IMR-90 (cell line): ENCODE data around the gene TBX3. TPM values are rescaled to one million over a fixed set of nuclear protein-coding genes. Genes with fewer than 3 reads are reported as not detected.

Source experiments
- ATAC-seq: fragments of 200-7000 bp; cut with Tn5 transposase; 2 replicates; pipeline ENCODE4 v1.9.1; 2020; ENCODE audit warnings: low read depth, mild to moderate bottlenecking, moderate library complexity
- BruUV-seq: library from RNA; stranded (reverse); fragments of 400-500 nt; replicated peaks from 2 replicates; lab custom pipeline; 2021; lab: Mats Ljungman, UMichigan
- CTCF ChIA-PET: fragments of 300-600 bp; formaldehyde crosslinking; extraction: SDS; loops from one replicate; lab custom pipeline; 2021; ENCODE audit warnings: antibody characterized with exemption; lab: Yijun Ruan, JAX
- POLR2A ChIA-PET: fragments of 300-600 bp; sonication (Branson Sonifier 250); formaldehyde crosslinking; loops from one replicate; lab custom pipeline; 2022; ENCODE audit warnings: antibody characterized with exemption; ENCODE audit not compliant: unreplicated experiment; lab: Charles Lee
- DNase-seq: peaks from one replicate; pipeline ENCODE4 v3.0.0; 2013
- H2AFZ ChIP-seq: replicated peaks from 2 replicates; pipeline ENCODE3; 2013; ENCODE audit warnings: low read length, mild to moderate bottlenecking; ENCODE audit not compliant: poor library complexity
- H2AK5ac ChIP-seq: 2 replicates; pipeline ENCODE4 v1.6.1; 2013; ENCODE audit warnings: low read depth, low read length, inconsistent platforms
- H2AK9ac ChIP-seq: replicated peaks from 2 replicates; pipeline ENCODE3; 2013; ENCODE audit warnings: mild to moderate bottlenecking, low read depth, low read length, moderate library complexity; ENCODE audit not compliant: poor library complexity
- H2BK120ac ChIP-seq: 2 replicates; pipeline ENCODE4 v1.6.1; 2013; ENCODE audit warnings: low read depth, low read length, inconsistent platforms
- H2BK15ac ChIP-seq: 3 replicates; pipeline ENCODE4 v1.6.1; 2013; ENCODE audit warnings: low read depth, low read length, inconsistent platforms
- H2BK20ac ChIP-seq: 2 replicates; pipeline ENCODE4 v1.6.1; 2013; ENCODE audit warnings: low read depth, mild to moderate bottlenecking, inconsistent platforms, low read length, moderate library complexity
- H2BK5ac ChIP-seq: 2 replicates; pipeline ENCODE4 v1.6.1; 2013; ENCODE audit warnings: mild to moderate bottlenecking, low read depth, low read length, inconsistent platforms; ENCODE audit not compliant: poor library complexity, severe bottlenecking
- H3K14ac ChIP-seq: replicated peaks from 2 replicates; pipeline ENCODE4 v1.6.1; 2013; ENCODE audit warnings: low read depth, low read length, inconsistent platforms
- H3K18ac ChIP-seq: 2 replicates; pipeline ENCODE4 v1.6.1; 2013; ENCODE audit warnings: low read depth, low read length, control low read depth
- H3K23ac ChIP-seq: 2 replicates; pipeline ENCODE4 v1.6.1; 2013; ENCODE audit warnings: low read depth, low read length, inconsistent platforms
- H3K27ac ChIP-seq: 2 replicates; pipeline ENCODE4 v1.5.1; 2013; ENCODE audit warnings: mild to moderate bottlenecking, control low read depth, low read length; ENCODE audit not compliant: insufficient read depth
- H3K27me3 ChIP-seq: 2 replicates; pipeline ENCODE4 v1.6.1; 2013; ENCODE audit warnings: low read length; ENCODE audit not compliant: control insufficient read depth, insufficient read depth
- H3K36me3 ChIP-seq: 2 replicates; pipeline ENCODE4 v1.6.1; 2013; ENCODE audit warnings: low read length, mixed read lengths; ENCODE audit not compliant: control insufficient read depth, insufficient read depth
- H3K4ac ChIP-seq: 2 replicates; pipeline ENCODE4 v1.6.1; 2013; ENCODE audit warnings: low read depth, low read length, inconsistent platforms
- H3K4me1 ChIP-seq: 2 replicates; pipeline ENCODE4 v1.6.1; 2013; ENCODE audit warnings: low read length, mixed read lengths; ENCODE audit not compliant: control insufficient read depth, insufficient read depth
- H3K4me2 ChIP-seq: 2 replicates; pipeline ENCODE4 v1.6.1; 2013; ENCODE audit warnings: low read depth, mild to moderate bottlenecking, control low read depth, low read length, moderate library complexity
- H3K4me3 ChIP-seq: 2 replicates; pipeline ENCODE4 v1.5.1; 2013; ENCODE audit warnings: low read depth, mild to moderate bottlenecking, control low read depth, low read length, moderate library complexity; ENCODE audit not compliant: insufficient read depth
- H3K56ac ChIP-seq: 2 replicates; pipeline ENCODE4 v1.6.1; 2013; ENCODE audit warnings: low read length, inconsistent platforms; ENCODE audit not compliant: insufficient read depth; ENCODE audit errors: extremely low read depth
- H3K79me1 ChIP-seq, 2 experiments: 2 replicates each; pipeline ENCODE4 v1.6.1; 2013; ENCODE audit warnings: low read length in 2 of 2, inconsistent platforms in 1 of 2, low read depth in 1 of 2
- H3K9ac ChIP-seq: 2 replicates; pipeline ENCODE4 v1.6.1; 2013; ENCODE audit warnings: low read depth, low read length, control low read depth
- H3K9me1 ChIP-seq: 2 replicates; pipeline ENCODE4 v1.6.1; 2013; ENCODE audit warnings: low read length, inconsistent platforms; ENCODE audit not compliant: insufficient read depth
- H3K9me3 ChIP-seq: 2 replicates; pipeline ENCODE4 v1.6.1; 2013; ENCODE audit warnings: low read length; ENCODE audit not compliant: control insufficient read depth, insufficient read depth
- H4K20me1 ChIP-seq: 2 replicates; pipeline ENCODE4 v1.6.1; 2013; ENCODE audit warnings: low read length, inconsistent platforms; ENCODE audit not compliant: insufficient read depth
- H4K5ac ChIP-seq: 2 replicates; pipeline ENCODE4 v1.6.1; 2013; ENCODE audit warnings: mild to moderate bottlenecking, low read depth, low read length, control low read depth
- H4K8ac ChIP-seq, 2 experiments: 2 replicates each; pipeline ENCODE4 v1.6.1; 2013; ENCODE audit warnings: low read depth in 2 of 2, low read length in 2 of 2, control low read depth in 1 of 2, inconsistent platforms in 1 of 2
- H4K91ac ChIP-seq: 2 replicates; pipeline ENCODE4 v1.6.1; 2013; ENCODE audit warnings: low read depth, low read length, inconsistent platforms; ENCODE audit not compliant: insufficient read depth
- CEBPB ChIP-seq: IDR thresholded peaks from 2 replicates; pipeline ENCODE4 v1.6.1; 2012; ENCODE audit warnings: low read depth, low read length, improper control_type of control experiment
- CHD1 ChIP-seq: IDR thresholded peaks from 2 replicates; pipeline ENCODE4 v1.6.1; 2012; ENCODE audit warnings: low read depth, low read length, improper control_type of control experiment
- CTCF ChIP-seq: conservative IDR thresholded peaks from 2 replicates; pipeline ENCODE4 v1.5.1; 2012; ENCODE audit warnings: mild to moderate bottlenecking, low read depth, low read length, improper control_type of control experiment
- FOS ChIP-seq: fragments of 150-350 bp; IDR thresholded peaks from 2 replicates; pipeline ENCODE4 v1.6.1; 2016; ENCODE audit warnings: low read depth, low read length
- MAZ ChIP-seq: IDR thresholded peaks from 2 replicates; pipeline ENCODE4 v1.6.1; 2012; ENCODE audit warnings: low read depth, mild to moderate bottlenecking, low read length, improper control_type of control experiment, moderate library complexity, borderline replicate concordance
- MXI1 ChIP-seq: IDR thresholded peaks from 2 replicates; pipeline ENCODE4 v1.6.1; 2012; ENCODE audit warnings: low read depth, mild to moderate bottlenecking, low read length, moderate library complexity, borderline replicate concordance
- POLR2A ChIP-seq: IDR thresholded peaks from 2 replicates; pipeline ENCODE4 v1.6.1; 2012; ENCODE audit warnings: mild to moderate bottlenecking, low read depth, low read length
- RAD21 ChIP-seq: IDR thresholded peaks from 2 replicates; pipeline ENCODE4 v1.6.1; 2012; ENCODE audit warnings: low read length, improper control_type of control experiment
- SMC3 ChIP-seq: fragments of 150-350 bp; IDR thresholded peaks from 2 replicates; pipeline ENCODE4 v1.6.1; 2016; ENCODE audit warnings: low read depth, mild to moderate bottlenecking, antibody characterized with exemption, low read length, moderate library complexity
- WGBS, 2 experiments: methylation state at CpG; one replicate each; pipeline versions ENCODE4 v1.1.5 to v1.1.7; 2013; ENCODE audit warnings: missing lambda C conversion rate in 2 of 2; ENCODE audit not compliant: insufficient read length in 1 of 2; ENCODE audit errors: extremely low coverage in 2 of 2; 5-methylcytosine and 5-hydroxymethylcytosine counted together
- dilution Hi-C: fragments of 300-500 bp; cut with HindIII; formaldehyde crosslinking; loops from one replicate; pipeline ENCODE4 v1.14.3; 2018; ENCODE audit warnings: low sequenced_read_pairs; ENCODE audit not compliant: unreplicated experiment
- in situ Hi-C: fragments of 300-500 bp; cut with MboI; formaldehyde crosslinking; loops from 3 replicates; pipeline ENCODE4 v1.14.3; 2019; ENCODE audit warnings: low sequenced_read_pairs, inconsistent platforms, mixed read lengths
- intact Hi-C: fragments of 100-400 bp; cut with micrococcal nuclease; formaldehyde crosslinking; loops from 2 replicates; pipeline ENCODE4 v1.10.0; 2022
- polyA plus RNA-seq, 3 experiments: library from polyadenylated mRNA; depleted of rRNA; stranded (reverse); fragments of >200 nt; gene quantifications; 2 replicates each; pipeline ENCODE4 v1.2.3, GENCODE V29; 2012; ENCODE audit warnings: low replicate concordance in 1 of 3
- total RNA-seq: library from RNA; depleted of rRNA; stranded (reverse); fragments of >200 nt; gene quantifications from 2 replicates; pipeline ENCODE4 v1.2.3, GENCODE V29; 2012
- TF ChIP-seq, protein P1 (sequence below): fragments of 150-350 bp; IDR thresholded peaks from 2 replicates; pipeline ENCODE4 v1.6.1; 2017; ENCODE audit warnings: mild to moderate bottlenecking, antibody characterized with exemption, low read length, low read depth

Gene TBX3
- total and polyA plus RNA-seq, 2 of the 4 experiments (the other 2 are of a cell fraction) = 15.8 to 44.9 TPM

GRCh38 chr12:114726092-114726710 is 42.2 kb upstream of the TBX3 start:
- Histone ChIP-seq H3K9ac (no peak overlapping the region), H4K20me1 (no peaks in the 10 kb centered on the region), H3K4me3 (no peak overlapping the region), H4K91ac (no peak overlapping the region), H4K5ac (no peak overlapping the region), H3K27ac (no peak overlapping the region), H2AK5ac (no peak overlapping the region), H2AK9ac (no peak overlapping the region), H3K9me1 (peaks cover 6% of the 10 kb centered on the region; the same call in 1 of the 2 replicates), H3K9me3 (no peaks in the 10 kb centered on the region), H2BK20ac (no peak overlapping the region), H3K14ac (no peak overlapping the region), H3K18ac (no peak overlapping the region), H3K79me1 (no peaks in the 10 kb centered on the region), H2BK15ac (no peak overlapping the region), H2BK5ac (no peak overlapping the region), H3K4ac (no peak overlapping the region), H2BK120ac (no peak overlapping the region), H3K23ac (no peak overlapping the region), H3K4me2 (no peak overlapping the region), H3K36me3 (no peaks in the 10 kb centered on the region), H3K4me1 (no peaks in the 10 kb centered on the region), H3K56ac (no peak overlapping the region), H4K8ac (no peak overlapping the region), H3K27me3 (no peaks in the 10 kb centered on the region), H2AFZ (no peak overlapping the region)
- ChIA-PET CTCF (no interaction called here), POLR2A (no interaction called here)
- 59% methylated on average over 4 of the region's 7 CpGs; no CpG with 5 or more reads in 1 of the 2 experiments for WGBS, 2 experiments
- in situ Hi-C loops (no loop called here), intact Hi-C loops (no loop called here), dilution Hi-C loops (no loop called here)
- ATAC-seq = no peak
- TF ChIP-seq SMC3 = no peak
- TF ChIP-seq POLR2A = no peak
- TF ChIP-seq CHD1 = no peak
- no peak for TF ChIP-seq CTCF
- TF ChIP-seq RAD21 = no peak
- TF ChIP-seq CEBPB = no peak
- TF ChIP-seq MXI1 = no peak
- no peak for TF ChIP-seq FOS
- TF ChIP-seq MAZ = no peak
- TF ChIP-seq, protein P1, sequence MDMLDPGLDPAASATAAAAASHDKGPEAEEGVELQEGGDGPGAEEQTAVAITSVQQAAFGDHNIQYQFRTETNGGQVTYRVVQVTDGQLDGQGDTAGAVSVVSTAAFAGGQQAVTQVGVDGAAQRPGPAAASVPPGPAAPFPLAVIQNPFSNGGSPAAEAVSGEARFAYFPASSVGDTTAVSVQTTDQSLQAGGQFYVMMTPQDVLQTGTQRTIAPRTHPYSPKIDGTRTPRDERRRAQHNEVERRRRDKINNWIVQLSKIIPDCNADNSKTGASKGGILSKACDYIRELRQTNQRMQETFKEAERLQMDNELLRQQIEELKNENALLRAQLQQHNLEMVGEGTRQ = no peak
- BruUV-seq = no TSS peak
- DNase-seq = no peak
